Glutamatergic neuron (in vitro differentiated cells): ENCODE measurements around the gene PTPN7. TPM values are rescaled to one million over a fixed set of nuclear protein-coding genes. Genes with fewer than 3 reads are reported as not detected.
"Not testable (repeated sequence)": the region's sequence is repeated elsewhere in the genome, so short reads cannot be mapped to it uniquely, and the experiment has no call there.

Experiments used
- DNase-seq: peaks from one replicate; pipeline ENCODE4 v3.0.0; 2022
- H3K27ac Mint-ChIP-seq: one replicate; pipeline ENCODE4 v1.8.0; 2020; ENCODE audit warnings: mild to moderate bottlenecking, mixed read lengths, inconsistent platforms; ENCODE audit not compliant: unreplicated experiment
- H3K27me3 Mint-ChIP-seq: one replicate; pipeline ENCODE4 v1.8.0; 2020; ENCODE audit warnings: mild to moderate bottlenecking, moderate library complexity, mixed read lengths, inconsistent platforms; ENCODE audit not compliant: unreplicated experiment
- H3K36me3 Mint-ChIP-seq: one replicate; pipeline ENCODE4 v1.8.0; 2020; ENCODE audit warnings: mild to moderate bottlenecking, mixed read lengths, inconsistent platforms; ENCODE audit not compliant: unreplicated experiment
- H3K4me1 Mint-ChIP-seq: one replicate; pipeline ENCODE4 v1.8.0; 2020; ENCODE audit warnings: mild to moderate bottlenecking, low read depth, mixed read lengths, inconsistent platforms; ENCODE audit not compliant: unreplicated experiment
- H3K4me3 Mint-ChIP-seq: one replicate; pipeline ENCODE4 v1.8.0; 2020; ENCODE audit warnings: mild to moderate bottlenecking, mixed read lengths, inconsistent platforms; ENCODE audit not compliant: unreplicated experiment
- H3K9me3 Mint-ChIP-seq: one replicate; pipeline ENCODE4 v1.8.0; 2020; ENCODE audit warnings: mild to moderate bottlenecking, moderate library complexity, mixed read lengths, inconsistent platforms; ENCODE audit not compliant: unreplicated experiment
- total RNA-seq: library from RNA; stranded (reverse); fragmentation: NEBNext Ultra II Directional; extraction: Animal tissue kit (Norgen Biotek cat#: 25700); gene quantifications from one replicate; pipeline ENCODE4 v1.2.1, GENCODE V29; 2021; ENCODE audit not compliant: unreplicated experiment
- TF ChIP-seq, protein P1 (sequence below): fragments of 200-600 bp; sonication (generic); IDR thresholded peaks from one replicate; pipeline ENCODE4 v1.5.0; 2021; ENCODE audit not compliant: partially characterized antibody, unreplicated experiment

PTPN7 gene
- total RNA-seq, 1 donor from 2014 or later, result not detected

GRCh38 chr1:202149566-202149965 lies 10.8 kb downstream of the PTPN7 start:
- TF ChIP-seq, protein P1, sequence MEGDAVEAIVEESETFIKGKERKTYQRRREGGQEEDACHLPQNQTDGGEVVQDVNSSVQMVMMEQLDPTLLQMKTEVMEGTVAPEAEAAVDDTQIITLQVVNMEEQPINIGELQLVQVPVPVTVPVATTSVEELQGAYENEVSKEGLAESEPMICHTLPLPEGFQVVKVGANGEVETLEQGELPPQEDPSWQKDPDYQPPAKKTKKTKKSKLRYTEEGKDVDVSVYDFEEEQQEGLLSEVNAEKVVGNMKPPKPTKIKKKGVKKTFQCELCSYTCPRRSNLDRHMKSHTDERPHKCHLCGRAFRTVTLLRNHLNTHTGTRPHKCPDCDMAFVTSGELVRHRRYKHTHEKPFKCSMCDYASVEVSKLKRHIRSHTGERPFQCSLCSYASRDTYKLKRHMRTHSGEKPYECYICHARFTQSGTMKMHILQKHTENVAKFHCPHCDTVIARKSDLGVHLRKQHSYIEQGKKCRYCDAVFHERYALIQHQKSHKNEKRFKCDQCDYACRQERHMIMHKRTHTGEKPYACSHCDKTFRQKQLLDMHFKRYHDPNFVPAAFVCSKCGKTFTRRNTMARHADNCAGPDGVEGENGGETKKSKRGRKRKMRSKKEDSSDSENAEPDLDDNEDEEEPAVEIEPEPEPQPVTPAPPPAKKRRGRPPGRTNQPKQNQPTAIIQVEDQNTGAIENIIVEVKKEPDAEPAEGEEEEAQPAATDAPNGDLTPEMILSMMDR, result no peak
- H3K4me1 Mint-ChIP-seq, result no peaks in the 10 kb centered on the region
- no peak for DNase-seq
- peaks cover 15% of the 10 kb centered on the region for H3K27me3 Mint-ChIP-seq
- no peak overlapping the region for H3K27ac Mint-ChIP-seq
- H3K4me3 Mint-ChIP-seq, result no peak overlapping the region
- peaks cover 4% of the 10 kb centered on the region for H3K9me3 Mint-ChIP-seq
- no peaks in the 10 kb centered on the region for H3K36me3 Mint-ChIP-seq

DNA sequence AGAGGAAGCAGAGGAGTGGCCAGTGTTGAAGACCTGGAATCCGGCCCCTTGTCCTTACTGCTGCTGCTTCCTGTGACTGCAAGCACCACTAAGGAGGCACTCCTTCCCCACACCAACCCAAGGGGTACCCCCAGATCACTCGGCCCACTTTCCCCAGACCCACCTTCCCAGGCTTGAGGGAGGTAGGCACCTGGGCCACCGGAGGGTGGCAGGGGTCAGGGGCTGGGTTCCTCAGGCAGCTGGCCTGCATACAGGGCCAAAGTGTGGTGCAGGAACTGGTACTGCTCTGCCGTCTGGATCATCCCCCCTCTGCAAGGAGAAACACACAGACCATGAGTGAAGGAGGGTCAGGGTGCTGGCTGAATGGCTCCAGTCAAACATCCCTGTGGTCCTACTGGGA lies 12.0 kb downstream of the PTPN7 start:
- Mint-ChIP-seq H3K9me3 (peaks cover 7% of the 10 kb centered on the region), H3K27me3 (peaks cover 15% of the 10 kb centered on the region), H3K27ac (no peak overlapping the region), H3K4me1 (no peaks in the 10 kb centered on the region), H3K36me3 (no peaks in the 10 kb centered on the region), H3K4me3 (no peak overlapping the region)
- TF ChIP-seq, protein P1, result no peak
- no peak for DNase-seq

GRCh38 chr1:202146993-202147392 lies 13.4 kb downstream of the PTPN7 start:
- H3K9me3 Mint-ChIP-seq, result peaks cover 9% of the 10 kb centered on the region
- TF ChIP-seq, protein P1, result no peak
- no peak overlapping the region for H3K27ac Mint-ChIP-seq

DNA sequence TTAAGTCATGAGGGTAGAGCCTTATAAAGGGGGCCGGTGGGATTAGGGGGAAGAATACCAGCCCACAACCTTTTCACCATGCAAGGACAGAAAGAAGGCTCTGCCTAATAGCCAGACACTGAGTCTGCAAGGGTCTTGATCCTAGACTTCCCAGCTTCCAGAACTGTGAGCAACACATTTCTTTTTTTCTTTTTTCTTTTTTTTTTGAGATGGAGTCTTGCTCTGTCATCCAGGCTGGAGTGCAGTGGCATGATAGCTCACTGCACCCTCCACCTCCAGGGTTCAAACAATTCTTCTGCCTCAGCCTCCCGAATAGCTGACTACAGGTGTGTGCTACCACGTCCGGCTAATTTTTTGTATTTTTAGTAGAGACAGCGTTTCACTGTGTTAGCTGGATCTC lies 14.1 kb downstream of the PTPN7 start:
- Mint-ChIP-seq H3K4me1 (peaks cover 3% of the 10 kb centered on the region), H3K36me3 (no peaks in the 10 kb centered on the region), H3K27ac (no peak overlapping the region), H3K9me3 (peaks cover 9% of the 10 kb centered on the region), H3K4me3 (no peak overlapping the region), H3K27me3 (peaks cover 15% of the 10 kb centered on the region)
- DNase-seq, result no peak
- TF ChIP-seq, protein P1, result no peak

More at GRCh38 chr1:202146993-202147392, 13.4 kb downstream of the PTPN7 start:
- no peak for DNase-seq
- peaks cover 3% of the 10 kb centered on the region for H3K4me1 Mint-ChIP-seq
- no peaks in the 10 kb centered on the region for H3K36me3 Mint-ChIP-seq
- peaks cover 15% of the 10 kb centered on the region for H3K27me3 Mint-ChIP-seq
- H3K4me3 Mint-ChIP-seq, result no peak overlapping the region

DNA sequence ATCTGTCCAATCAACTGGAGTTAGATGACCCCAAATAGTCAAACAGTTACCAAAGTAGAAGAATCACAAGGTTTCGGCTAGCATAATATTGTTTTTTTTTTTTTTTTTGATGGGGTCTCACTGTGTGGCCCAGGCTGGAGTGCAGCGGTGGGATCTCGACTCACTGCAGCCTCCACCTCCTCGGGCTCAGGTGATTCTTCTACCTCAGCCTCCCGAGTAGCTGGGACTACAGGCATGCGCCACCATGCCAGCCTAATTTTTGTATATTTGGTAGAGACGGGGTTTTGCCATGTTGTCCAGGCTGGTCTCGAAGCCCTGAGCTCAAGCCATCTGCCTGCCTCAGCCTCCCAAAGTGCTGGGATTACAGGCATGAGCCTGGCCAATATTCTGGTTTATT lies 14.7 kb downstream of the PTPN7 start:
- peak overlapping the region; percentile 83 for H3K4me3 Mint-ChIP-seq
- H3K9me3 Mint-ChIP-seq, H3K4me1 Mint-ChIP-seq, DNase-seq, H3K27me3 Mint-ChIP-seq, H3K36me3 Mint-ChIP-seq, H3K27ac Mint-ChIP-seq: not testable (repeated sequence)
